Activated T-cell treated with anti-CD3 and anti-CD28 coated beads for 48 hours (primary cell): ENCODE measurements around the gene FAM163B.

Experiments used
- DNase-seq: peaks from one replicate; pipeline ENCODE4 v3.0.0-alpha.2; 2020; ENCODE audit warnings: low read depth

The FAM163B gene

GRCh38 chr9:133543772-133544467, 65.3 kb downstream of the FAM163B start:
- no peak for DNase-seq

- DNase-seq: no peak
Observed at GRCh38 chr9:133542002-133542401, 67.2 kb downstream of the FAM163B start.

GRCh38 chr9:133540698-133541025, 68.5 kb downstream of the FAM163B start:
- no peak for DNase-seq

- no peak for DNase-seq
Observed at GRCh38 chr9:133539991-133540697, 69.0 kb downstream of the FAM163B start.

GRCh38 chr9:133538851-133539833, 70.0 kb downstream of the FAM163B start:
- no peak for DNase-seq

GRCh38 chr9:133538176-133538575, 71.0 kb downstream of the FAM163B start:
- DNase-seq: no peak

- DNase-seq: no peak
Observed at GRCh38 chr9:133537257-133537656, 71.9 kb downstream of the FAM163B start.

GRCh38 chr9:133536536-133536935, 72.7 kb downstream of the FAM163B start:
- DNase-seq: no peak

- no peak for DNase-seq
Observed at GRCh38 chr9:133536080-133536479, 73.1 kb downstream of the FAM163B start.

GRCh38 chr9:133535306-133535877, 73.8 kb downstream of the FAM163B start:
- DNase-seq: no peak

- DNase-seq: peak; percentile 36
Observed at GRCh38 chr9:133534346-133535291, 74.6 kb downstream of the FAM163B start, which contains the start of gene ADAMTSL2. Gene ADAMTSL2 (plus strand): TSS chr9:133534704. CDS start chr9:133536713, 2,009 bp downstream.

- DNase-seq: no peak
Observed at GRCh38 chr9:133533857-133534256, 75.3 kb downstream of the FAM163B start.

GRCh38 chr9:133532937-133533668, 76.1 kb downstream of the FAM163B start:
- DNase-seq: peak; percentile 71

GRCh38 chr9:133531293-133531692, 77.9 kb downstream of the FAM163B start:
- no peak for DNase-seq

GRCh38 chr9:133529874-133530273, 79.3 kb downstream of the FAM163B start:
- DNase-seq: no peak

GRCh38 chr9:133529457-133529856, 79.7 kb downstream of the FAM163B start:
- DNase-seq: no peak

- no peak for DNase-seq
Observed at GRCh38 chr9:133528876-133529241, 80.3 kb downstream of the FAM163B start.

GRCh38 chr9:133528001-133528875, 81.0 kb downstream of the FAM163B start:
- no peak for DNase-seq

GRCh38 chr9:133527444-133527920, 81.7 kb downstream of the FAM163B start:
- DNase-seq: no peak
